AG04450 (cell line): Measurements from ENCODE around the gene MYO9B. TPM values are rescaled to one million over a fixed set of nuclear protein-coding genes. Genes with fewer than 3 reads are reported as not detected.

Experiments
- CTCF ChIA-PET: fragments of 300-600, 350-600 bp; formaldehyde crosslinking; extraction: SDS; loops from one replicate; lab custom pipeline; 2022; ENCODE audit warnings: antibody characterized with exemption, inconsistent platforms; lab: Charles Lee
- POLR2A ChIA-PET: fragments of 350-600 bp; formaldehyde crosslinking; extraction: SDS; loops from one replicate; lab custom pipeline; 2021; ENCODE audit warnings: antibody characterized with exemption, inconsistent platforms; lab: Yijun Ruan, JAX
- DNase-seq: peaks from one replicate; pipeline ENCODE4 v3.0.0-alpha.2; 2011; ENCODE audit warnings: low read depth, low spot score
- H3K27ac ChIP-seq: one replicate; pipeline ENCODE4 v1.5.1; 2012; ENCODE audit warnings: low read depth, low read length, control low read depth
- H3K27me3 ChIP-seq: one replicate; pipeline ENCODE4 v1.6.0; 2012; ENCODE audit warnings: low read length; ENCODE audit not compliant: control insufficient read depth, insufficient read depth
- H3K4me3 ChIP-seq: 2 replicates; pipeline ENCODE4 v1.5.1; 2011; ENCODE audit warnings: mild to moderate bottlenecking, low read depth, low read length, control low read depth
- H3K9me3 ChIP-seq: 2 replicates; pipeline ENCODE4 v1.5.1; 2012; ENCODE audit warnings: low read length; ENCODE audit not compliant: control insufficient read depth, insufficient read depth
- polyA plus RNA-seq: library from polyadenylated mRNA; depleted of rRNA; stranded (reverse); fragments of >200 nt; gene quantifications from 2 replicates; pipeline ENCODE4 v1.2.3, GENCODE V29; 2011
- TF ChIP-seq, protein P1 (sequence below): IDR thresholded peaks from 2 replicates; pipeline ENCODE4 v1.5.1; 2011; ENCODE audit warnings: low read depth, low read length, control low read depth, inconsistent platforms

MYO9B gene
- polyA plus RNA-seq, 1 experiment: 34.5 TPM

DNA sequence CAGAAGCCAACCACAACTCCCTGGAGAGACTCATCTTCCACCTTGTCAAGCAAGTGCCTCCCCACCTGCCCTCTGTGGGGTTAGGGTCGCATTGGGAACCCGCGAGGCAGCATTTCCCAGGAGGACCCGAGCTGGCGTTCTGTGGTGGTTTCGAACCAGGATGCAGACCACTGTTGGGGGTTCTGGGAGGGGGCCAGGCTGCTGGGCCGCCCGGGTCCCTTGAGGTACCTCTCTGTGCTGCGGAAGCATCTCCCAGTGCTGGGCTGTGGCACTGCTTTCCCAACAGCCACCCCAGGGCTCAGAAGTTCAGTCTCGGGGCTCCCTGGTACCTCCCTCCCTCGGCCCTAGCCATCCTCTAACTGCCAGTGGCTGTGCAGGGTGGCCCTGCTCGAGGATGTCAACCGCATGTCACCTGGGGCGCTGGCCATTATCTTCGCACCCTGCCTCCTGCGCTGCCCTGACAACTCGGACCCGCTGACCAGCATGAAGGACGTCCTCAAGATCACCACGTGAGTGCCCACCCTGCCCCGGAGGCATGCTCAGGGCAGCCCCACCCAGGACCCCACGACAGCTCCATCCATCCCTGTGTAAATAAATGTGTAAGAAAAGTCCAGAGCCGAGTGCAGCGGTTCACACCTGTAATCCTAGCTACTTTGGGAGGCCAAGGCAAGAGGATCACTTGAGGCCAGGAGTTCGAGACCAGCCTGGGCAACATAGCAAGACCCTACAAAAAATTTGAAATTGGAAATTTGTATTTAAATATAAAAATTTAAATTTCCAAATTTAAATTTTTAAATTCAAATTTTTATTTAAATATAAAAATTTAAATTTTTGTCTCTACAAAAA is 131.4 kb downstream of the MYO9B start:
- Histone ChIP-seq H3K27ac (no peak overlapping the region), H3K27me3 (no peaks in the 10 kb centered on the region), H3K9me3 (peaks cover 9% of the 10 kb centered on the region; the same call in 1 of the 2 replicates), H3K4me3 (no peak overlapping the region)
- TF ChIP-seq, protein P1, sequence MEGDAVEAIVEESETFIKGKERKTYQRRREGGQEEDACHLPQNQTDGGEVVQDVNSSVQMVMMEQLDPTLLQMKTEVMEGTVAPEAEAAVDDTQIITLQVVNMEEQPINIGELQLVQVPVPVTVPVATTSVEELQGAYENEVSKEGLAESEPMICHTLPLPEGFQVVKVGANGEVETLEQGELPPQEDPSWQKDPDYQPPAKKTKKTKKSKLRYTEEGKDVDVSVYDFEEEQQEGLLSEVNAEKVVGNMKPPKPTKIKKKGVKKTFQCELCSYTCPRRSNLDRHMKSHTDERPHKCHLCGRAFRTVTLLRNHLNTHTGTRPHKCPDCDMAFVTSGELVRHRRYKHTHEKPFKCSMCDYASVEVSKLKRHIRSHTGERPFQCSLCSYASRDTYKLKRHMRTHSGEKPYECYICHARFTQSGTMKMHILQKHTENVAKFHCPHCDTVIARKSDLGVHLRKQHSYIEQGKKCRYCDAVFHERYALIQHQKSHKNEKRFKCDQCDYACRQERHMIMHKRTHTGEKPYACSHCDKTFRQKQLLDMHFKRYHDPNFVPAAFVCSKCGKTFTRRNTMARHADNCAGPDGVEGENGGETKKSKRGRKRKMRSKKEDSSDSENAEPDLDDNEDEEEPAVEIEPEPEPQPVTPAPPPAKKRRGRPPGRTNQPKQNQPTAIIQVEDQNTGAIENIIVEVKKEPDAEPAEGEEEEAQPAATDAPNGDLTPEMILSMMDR: no peak
- ChIA-PET CTCF (interaction anchor here (0.6 kb wide), 1 partner anchor 10 kb away, joined by 3 read pairs; no protein-coding TSS in a partner anchor), POLR2A (no interaction called here)
- no peak for DNase-seq

DNA sequence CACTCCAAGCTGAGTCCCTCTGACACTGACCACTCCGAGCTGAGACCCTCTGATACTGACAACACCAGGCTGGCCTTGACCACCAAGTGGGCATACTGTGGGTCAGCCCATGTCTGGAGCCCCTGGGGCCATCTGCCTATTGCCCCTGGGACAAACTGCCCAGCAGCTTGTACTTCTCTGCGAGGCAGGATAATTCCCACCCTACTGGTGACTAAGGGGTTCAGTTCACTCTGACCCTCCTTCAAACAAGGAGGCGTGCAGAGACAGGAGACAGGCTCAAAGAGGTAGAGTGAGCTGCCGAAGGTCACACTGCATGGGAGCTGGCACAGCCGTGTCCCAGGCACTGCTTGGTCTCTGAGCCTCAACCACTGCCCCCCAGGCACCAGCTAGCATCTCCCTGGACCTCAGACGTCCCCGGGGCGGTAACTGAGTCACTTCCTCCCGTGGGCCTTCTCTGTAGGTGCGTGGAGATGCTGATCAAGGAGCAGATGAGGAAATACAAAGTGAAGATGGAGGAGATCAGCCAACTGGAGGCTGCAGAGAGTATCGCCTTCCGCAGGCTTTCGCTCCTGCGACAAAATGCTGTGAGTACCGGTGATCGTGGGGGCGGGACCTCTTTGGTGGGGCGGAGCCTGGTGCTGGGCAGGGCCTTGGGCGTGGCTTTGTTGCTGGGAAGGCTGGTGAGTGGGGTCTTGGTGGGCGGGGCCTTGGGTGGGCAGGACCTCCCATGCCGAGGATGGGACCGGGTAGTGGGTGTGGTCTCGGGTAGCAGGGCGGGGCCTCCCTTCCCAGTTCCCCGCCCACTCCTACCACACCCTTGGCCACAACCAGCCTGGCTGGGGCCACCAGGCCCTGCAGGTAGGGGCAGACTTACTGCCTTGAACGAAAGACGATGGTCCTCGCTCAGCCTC is 133.8 kb downstream of the MYO9B start:
- H3K27ac ChIP-seq: peak overlapping the region; percentile 31
- CTCF ChIA-PET: no interaction called here

DNA sequence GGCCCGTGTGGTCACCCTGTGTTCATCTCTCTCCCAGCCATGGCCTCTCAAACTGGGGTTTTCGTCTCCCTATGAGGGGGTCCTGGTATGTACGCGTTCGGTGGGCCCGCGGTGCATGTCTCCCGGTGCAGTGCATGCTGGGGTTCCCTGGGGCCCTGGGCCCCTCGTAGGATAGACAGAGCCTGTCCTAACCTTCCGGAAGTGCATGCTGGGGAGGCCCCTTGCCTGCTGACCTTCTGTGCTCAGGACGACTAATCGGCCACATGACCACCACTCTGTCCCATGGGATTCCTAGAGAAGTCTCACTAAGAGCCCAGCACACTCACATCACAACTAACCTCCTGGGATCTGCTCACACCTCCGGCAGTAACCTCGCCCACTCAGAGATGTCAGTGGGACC is 134.7 kb downstream of the MYO9B start:
- Histone ChIP-seq H3K4me3 (no peak overlapping the region), H3K27me3 (no peaks in the 10 kb centered on the region), H3K27ac (no peak overlapping the region), H3K9me3 (peaks cover 9% of the 10 kb centered on the region; the same call in 1 of the 2 replicates)
- TF ChIP-seq, protein P1: no peak
- CTCF ChIA-PET: no interaction called here
- no peak for DNase-seq
- POLR2A ChIA-PET: no interaction called here

More for the DNA sequence above, 133.8 kb downstream of the MYO9B start:
- POLR2A ChIA-PET: interaction anchor here (1.3 kb wide), 1 partner anchor 17 kb away, joined by 3 read pairs; no protein-coding TSS in a partner anchor
- no peaks in the 10 kb centered on the region for H3K27me3 ChIP-seq
- TF ChIP-seq, protein P1: no peak
- H3K4me3 ChIP-seq: no peak overlapping the region
- H3K9me3 ChIP-seq: peaks cover 9% of the 10 kb centered on the region; the same call in 1 of the 2 replicates
- DNase-seq: no peak

GRCh38 chr19:17211547-17212446 is 136.2 kb downstream of the MYO9B start:
- TF ChIP-seq, protein P1: no peak
- DNase-seq: no peak
- POLR2A ChIA-PET: no interaction called here
- Histone ChIP-seq H3K9me3 (peaks cover 4% of the 10 kb centered on the region; the same call in 1 of the 2 replicates), H3K27me3 (no peaks in the 10 kb centered on the region), H3K4me3 (no peak overlapping the region), H3K27ac (no peak overlapping the region)
- CTCF ChIA-PET: no interaction called here
